ENCODE data around the gene BRIP1. TPM values are rescaled to one million over a fixed set of nuclear protein-coding genes. Genes with fewer than 3 reads are reported as not detected.
"Not testable (repeated sequence)": the region's sequence is repeated elsewhere in the genome, so short reads cannot be mapped to it uniquely, and the experiment has no call there.

The BRIP1 gene
- total RNA-seq, 1 donor from 2014 or later = 0.11 TPM

GRCh38 chr17:61739002-61739401, 124.3 kb downstream of the BRIP1 start:
- DNase-seq (ENCODE audit: low spot score) = no peak
- intact Hi-C loops (cut with DNase I) = no loop called here

GRCh38 chr17:61738249-61738648, 125.1 kb downstream of the BRIP1 start:
- no peak for DNase-seq (ENCODE audit: low spot score)
- intact Hi-C loops (cut with DNase I) = no loop called here

- intact Hi-C loops (cut with DNase I) = no loop called here
Observed at GRCh38 chr17:61737820-61738219, 125.5 kb downstream of the BRIP1 start.

GRCh38 chr17:61736438-61736837, 126.9 kb downstream of the BRIP1 start:
- intact Hi-C loops (cut with DNase I) = no loop called here
- DNase-seq (ENCODE audit: low spot score) = no peak

More at GRCh38 chr17:61737820-61738219, 125.5 kb downstream of the BRIP1 start:
- no peak for DNase-seq (ENCODE audit: low spot score)

- intact Hi-C loops (cut with DNase I) = no loop called here
- no peak for DNase-seq (ENCODE audit: low spot score)
Observed at GRCh38 chr17:61735807-61736206, 127.5 kb downstream of the BRIP1 start.

- intact Hi-C loops (cut with DNase I) = no loop called here
- DNase-seq (ENCODE audit: low spot score) = no peak
Observed at GRCh38 chr17:61734466-61734865, 128.9 kb downstream of the BRIP1 start.

GRCh38 chr17:61734012-61734411, 129.3 kb downstream of the BRIP1 start:
- intact Hi-C loops (cut with DNase I) = no loop called here
- no peak for DNase-seq (ENCODE audit: low spot score)

GRCh38 chr17:61733021-61733420, 130.3 kb downstream of the BRIP1 start:
- DNase-seq (ENCODE audit: low spot score) = no peak
- intact Hi-C loops (cut with DNase I) = no loop called here

- no peak for DNase-seq (ENCODE audit: low spot score)
- intact Hi-C loops (cut with DNase I) = no loop called here
Observed at GRCh38 chr17:61732169-61732568, 131.2 kb downstream of the BRIP1 start.

GRCh38 chr17:61731330-61731729, 132.0 kb downstream of the BRIP1 start:
- intact Hi-C loops (cut with DNase I) = no loop called here
- DNase-seq (ENCODE audit: low spot score) = no peak

GRCh38 chr17:61729690-61730268, 133.5 kb downstream of the BRIP1 start:
- intact Hi-C loops (cut with DNase I) = no loop called here
- no peak for DNase-seq (ENCODE audit: low spot score)

GRCh38 chr17:61728297-61728836, 135.0 kb downstream of the BRIP1 start:
- intact Hi-C loops (cut with DNase I) = no loop called here

GRCh38 chr17:61727798-61728197, 135.5 kb downstream of the BRIP1 start:
- intact Hi-C loops (cut with DNase I); DNase-seq (ENCODE audit: low spot score): not testable (repeated sequence)

More at GRCh38 chr17:61728297-61728836, 135.0 kb downstream of the BRIP1 start:
- DNase-seq (ENCODE audit: low spot score) = no peak

- no peak for DNase-seq (ENCODE audit: low spot score)
- intact Hi-C loops (cut with DNase I) = no loop called here
Observed at GRCh38 chr17:61726977-61727376, 136.4 kb downstream of the BRIP1 start.

- DNase-seq (ENCODE audit: low spot score) = no peak
- intact Hi-C loops (cut with DNase I) = no loop called here
Observed at GRCh38 chr17:61724777-61725176, 138.6 kb downstream of the BRIP1 start.

GRCh38 chr17:61723914-61724313, 139.4 kb downstream of the BRIP1 start:
- intact Hi-C loops (cut with DNase I) = no loop called here
- DNase-seq (ENCODE audit: low spot score) = no peak

GRCh38 chr17:61723183-61723582, 140.1 kb downstream of the BRIP1 start:
- no peak for DNase-seq (ENCODE audit: low spot score)
- intact Hi-C loops (cut with DNase I) = no loop called here

GRCh38 chr17:61722398-61722797, 140.9 kb downstream of the BRIP1 start:
- intact Hi-C loops (cut with DNase I) = no loop called here
- no peak for DNase-seq (ENCODE audit: low spot score)

GRCh38 chr17:61720016-61720795, 143.1 kb downstream of the BRIP1 start:
- intact Hi-C loops (cut with DNase I) = no loop called here

GRCh38 chr17:61719220-61719619, 144.1 kb downstream of the BRIP1 start:
- intact Hi-C loops (cut with DNase I) = not testable (repeated sequence)

More at GRCh38 chr17:61720016-61720795, 143.1 kb downstream of the BRIP1 start:
- DNase-seq (ENCODE audit: low spot score) = no peak

GRCh38 chr17:61718022-61718421, 145.3 kb downstream of the BRIP1 start:
- intact Hi-C loops (cut with DNase I) = no loop called here
- DNase-seq (ENCODE audit: low spot score) = no peak

More at GRCh38 chr17:61719220-61719619, 144.1 kb downstream of the BRIP1 start:
- DNase-seq (ENCODE audit: low spot score) = not testable (repeated sequence)
